Neural crest cell (in vitro differentiated cells): ENCODE results near the gene TMEM51. TPM values are rescaled to one million over a fixed set of nuclear protein-coding genes. Genes with fewer than 3 reads are reported as not detected.

ENCODE experiments used
- DNase-seq: peaks from one replicate; pipeline ENCODE4 v3.0.0; 2021; ENCODE audit warnings: low read depth, mixed read lengths, low spot score
- H3K27ac Mint-ChIP-seq: one replicate; pipeline ENCODE4 v1.8.0; 2021; ENCODE audit warnings: mild to moderate bottlenecking, mixed read lengths; ENCODE audit not compliant: unreplicated experiment
- H3K27me3 Mint-ChIP-seq: 2 replicates; pipeline ENCODE4 v1.8.0; 2021; ENCODE audit warnings: low read depth, mild to moderate bottlenecking, mixed read lengths
- H3K36me3 Mint-ChIP-seq: 2 replicates; pipeline ENCODE4 v1.8.0; 2021; ENCODE audit warnings: low read depth, mild to moderate bottlenecking, mixed read lengths
- H3K4me1 Mint-ChIP-seq: 2 replicates; pipeline ENCODE4 v1.8.0; 2021; ENCODE audit warnings: mixed read lengths
- H3K4me3 Mint-ChIP-seq: one replicate; pipeline ENCODE4 v1.8.0; 2021; ENCODE audit warnings: mild to moderate bottlenecking, mixed read lengths
- H3K9me3 Mint-ChIP-seq: 2 replicates; pipeline ENCODE4 v1.8.0; 2021; ENCODE audit warnings: mixed read lengths
- CTCF ChIP-seq: fragments of 200-600 bp; sonication (generic); conservative IDR thresholded peaks from 2 replicates; pipeline ENCODE4 v1.5.0; 2021; ENCODE audit warnings: antibody characterized with exemption, mild to moderate bottlenecking
- total RNA-seq: library from RNA; stranded (reverse); gene quantifications from 2 replicates; pipeline ENCODE4 v1.2.1, GENCODE V29; 2021

The TMEM51 gene
- total RNA-seq, 1 donor from 2014 or later = 6.7 TPM

- H3K27me3 Mint-ChIP-seq = peaks cover 41% of the 10 kb centered on the region
Observed at GRCh38 chr1:15146142-15146680, 7.3 kb upstream of the TMEM51 start.

GRCh38 chr1:15146971-15147376 lies 6.6 kb upstream of the TMEM51 start:
- peaks cover 48% of the 10 kb centered on the region for H3K27me3 Mint-ChIP-seq

More at GRCh38 chr1:15146142-15146680, 7.3 kb upstream of the TMEM51 start:
- H3K27ac Mint-ChIP-seq = no peak overlapping the region
- no peaks in the 10 kb centered on the region for H3K36me3 Mint-ChIP-seq
- no peak overlapping the region for H3K4me3 Mint-ChIP-seq
- H3K4me1 Mint-ChIP-seq = peaks cover 9% of the 10 kb centered on the region
- no peak for TF ChIP-seq CTCF
- H3K9me3 Mint-ChIP-seq = no peaks in the 10 kb centered on the region
- no peak for DNase-seq

DNA sequence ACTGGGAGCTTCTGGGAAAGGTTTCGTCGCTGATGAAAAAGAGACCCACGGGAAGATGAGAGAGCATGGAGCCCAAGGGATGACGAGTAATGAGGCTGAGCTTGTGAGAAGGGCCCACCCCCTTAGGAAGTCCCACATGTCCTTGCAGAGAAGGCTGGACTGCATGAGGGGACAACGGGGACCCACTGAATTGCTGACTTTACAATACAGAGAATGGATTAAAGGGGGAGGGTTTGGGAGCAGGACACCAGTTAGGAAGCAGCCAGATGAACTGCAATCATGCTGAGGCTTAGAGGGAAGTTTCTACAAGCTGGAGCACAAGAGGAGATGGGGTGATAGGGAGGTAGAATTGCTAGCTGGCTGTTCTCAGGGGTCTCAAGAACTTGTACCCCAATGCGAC lies 5.5 kb upstream of the TMEM51 start:
- TF ChIP-seq CTCF = no peak
- Mint-ChIP-seq H3K27ac (no peak overlapping the region), H3K27me3 (peaks cover 55% of the 10 kb centered on the region), H3K9me3 (no peaks in the 10 kb centered on the region), H3K36me3 (no peaks in the 10 kb centered on the region), H3K4me3 (no peak overlapping the region), H3K4me1 (peaks cover 24% of the 10 kb centered on the region)
- no peak for DNase-seq

More at GRCh38 chr1:15146971-15147376, 6.6 kb upstream of the TMEM51 start:
- TF ChIP-seq CTCF = no peak
- Mint-ChIP-seq H3K9me3 (no peaks in the 10 kb centered on the region), H3K4me3 (peak overlapping the region; percentile 35), H3K27ac (no peak overlapping the region), H3K36me3 (no peaks in the 10 kb centered on the region), H3K4me1 (peaks cover 17% of the 10 kb centered on the region)
- no peak for DNase-seq

GRCh38 chr1:15148475-15148874 lies 5.1 kb upstream of the TMEM51 start:
- Mint-ChIP-seq H3K4me1 (peaks cover 24% of the 10 kb centered on the region), H3K9me3 (no peaks in the 10 kb centered on the region), H3K27ac (no peak overlapping the region), H3K27me3 (peaks cover 51% of the 10 kb centered on the region), H3K36me3 (no peaks in the 10 kb centered on the region), H3K4me3 (no peak overlapping the region)
- TF ChIP-seq CTCF = no peak
- DNase-seq = no peak

DNA sequence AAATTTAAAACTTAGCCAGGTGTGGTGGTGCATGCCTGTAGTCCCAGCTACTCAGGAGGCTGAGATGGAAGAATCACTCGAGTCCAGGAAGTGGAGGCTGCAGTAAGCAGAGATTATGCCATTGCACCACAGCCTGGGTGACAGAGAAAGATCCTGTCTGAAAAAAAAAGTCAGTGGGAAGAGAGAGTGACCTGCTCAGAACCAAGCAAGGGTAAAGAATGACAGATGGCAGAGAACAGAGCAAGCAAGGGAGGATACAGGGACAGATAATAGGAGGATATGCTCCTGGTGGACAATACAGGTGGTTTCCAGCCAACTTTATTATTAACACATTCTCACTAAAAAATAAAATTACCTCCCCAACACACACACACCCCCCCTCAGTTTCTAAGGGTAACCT lies 4.6 kb upstream of the TMEM51 start:
- Mint-ChIP-seq H3K27ac (no peak overlapping the region), H3K4me1 (peaks cover 24% of the 10 kb centered on the region), H3K4me3 (no peak overlapping the region), H3K27me3 (peaks cover 51% of the 10 kb centered on the region), H3K9me3 (no peaks in the 10 kb centered on the region), H3K36me3 (no peaks in the 10 kb centered on the region)
- DNase-seq = no peak
- TF ChIP-seq CTCF = no peak
